GM18511 (cell line): ENCODE data around the gene SCGB1C2.

Experiments used
- ATAC-seq: cut with Tn5 transposase; IDR thresholded peaks from one replicate; pipeline ENCODE4 v1.9.1; 2021; ENCODE audit warnings: mild to moderate bottlenecking, moderate library complexity; ENCODE audit not compliant: unreplicated experiment

Gene SCGB1C2

DNA sequence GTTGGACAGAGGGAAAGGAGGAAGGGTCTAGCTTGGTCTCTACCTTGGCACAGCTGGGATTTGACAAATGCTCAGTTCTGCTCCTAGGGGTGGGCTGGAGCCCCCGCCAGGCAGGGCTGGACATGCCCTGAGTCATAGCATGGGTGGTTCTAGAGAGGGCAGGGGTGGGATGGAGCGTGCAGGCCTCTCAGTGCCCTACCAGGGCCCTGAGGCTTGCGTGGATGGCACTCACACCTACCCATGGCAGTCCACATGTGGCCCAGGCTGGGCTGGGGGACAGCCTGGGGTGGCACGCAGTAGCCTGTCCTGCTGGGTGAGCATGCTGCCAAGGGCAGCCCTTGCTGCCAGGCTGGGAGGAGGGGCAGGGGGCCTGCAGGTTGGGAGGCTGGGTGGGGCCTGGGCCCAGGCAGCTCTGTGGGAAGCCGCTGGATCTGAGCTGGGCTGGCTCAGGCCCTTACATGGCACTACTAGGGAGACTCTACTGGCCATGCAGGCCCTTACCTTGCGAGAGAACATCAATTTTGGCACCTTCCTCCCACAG, 32.8 kb downstream of the SCGB1C2 start:
- no peak for ATAC-seq

DNA sequence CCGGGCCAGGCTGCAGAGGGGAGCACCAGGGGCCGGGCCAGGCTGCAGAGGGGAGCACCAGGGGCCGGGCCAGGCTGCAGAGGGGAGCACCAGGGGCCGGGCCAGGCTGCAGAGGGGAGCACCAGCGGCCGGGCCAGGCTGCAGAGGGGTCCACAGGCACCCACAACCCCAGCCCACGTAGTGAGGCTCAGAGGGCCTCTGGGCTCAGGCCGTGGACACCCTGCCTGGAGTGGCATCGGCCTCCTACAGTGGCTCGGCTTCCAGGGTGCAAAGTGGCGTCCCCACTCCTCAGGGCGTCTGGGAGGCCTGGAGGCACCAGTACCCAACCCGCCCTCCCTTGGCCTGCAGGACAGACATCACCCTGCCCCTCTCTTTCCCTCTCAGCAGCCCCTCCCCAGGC, 34.5 kb downstream of the SCGB1C2 start:
- ATAC-seq, result no peak

DNA sequence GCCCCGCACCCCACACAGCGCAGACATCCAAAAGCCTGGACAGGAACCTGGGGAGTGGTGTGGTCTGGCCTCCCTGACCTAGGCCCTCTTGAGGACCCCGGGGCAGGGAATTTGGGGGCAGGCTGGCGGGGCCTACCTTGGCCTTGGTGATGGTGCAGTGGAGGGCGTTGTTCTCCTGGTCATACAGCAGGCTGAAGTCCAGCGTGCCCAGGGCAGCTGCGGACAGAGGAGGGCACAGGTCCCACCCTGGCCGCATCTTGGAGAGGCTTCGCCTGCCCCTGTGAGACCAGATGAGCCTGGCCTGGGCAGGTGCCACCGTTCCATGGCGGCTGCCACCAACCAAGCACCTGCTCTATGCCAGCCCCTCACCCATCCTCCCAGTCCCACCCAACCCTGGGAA, 35.0 kb downstream of the SCGB1C2 start:
- no peak for ATAC-seq

DNA sequence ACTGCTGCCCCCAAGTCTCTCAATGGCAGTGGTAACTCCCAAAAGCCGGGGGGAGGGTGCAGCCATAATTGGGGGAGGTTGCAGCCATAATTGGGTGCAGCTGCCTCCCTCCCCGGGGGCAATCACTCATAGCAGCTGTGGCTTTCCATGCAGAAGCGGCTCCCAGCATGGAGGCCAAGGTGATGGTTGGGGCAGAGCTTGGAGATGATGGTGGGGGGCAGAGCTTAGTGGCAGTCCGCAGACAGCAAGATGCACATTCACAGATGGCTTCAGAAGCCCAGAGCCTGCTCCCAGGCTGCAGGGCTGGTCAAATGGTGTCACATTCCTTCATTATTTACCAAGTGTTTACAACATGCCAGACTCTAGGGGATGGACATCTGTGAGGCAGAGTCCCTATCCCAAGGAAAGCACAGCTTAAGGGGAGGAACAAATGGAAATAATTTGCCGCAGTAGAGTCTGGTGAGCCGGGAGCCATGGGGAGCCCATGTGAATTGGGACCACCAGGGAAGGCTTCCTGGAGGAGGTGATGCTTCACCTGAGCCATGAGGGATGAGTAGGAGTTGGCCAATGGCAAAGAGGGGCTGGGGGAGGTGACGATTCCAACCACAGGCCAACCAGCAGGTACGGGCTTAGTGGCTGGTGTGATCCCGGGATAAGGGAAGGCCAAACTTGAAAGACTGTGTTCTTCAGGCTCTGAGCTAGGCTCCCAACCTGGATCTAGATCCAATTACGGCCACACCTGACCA, 36.0 kb downstream of the SCGB1C2 start:
- no peak for ATAC-seq

DNA sequence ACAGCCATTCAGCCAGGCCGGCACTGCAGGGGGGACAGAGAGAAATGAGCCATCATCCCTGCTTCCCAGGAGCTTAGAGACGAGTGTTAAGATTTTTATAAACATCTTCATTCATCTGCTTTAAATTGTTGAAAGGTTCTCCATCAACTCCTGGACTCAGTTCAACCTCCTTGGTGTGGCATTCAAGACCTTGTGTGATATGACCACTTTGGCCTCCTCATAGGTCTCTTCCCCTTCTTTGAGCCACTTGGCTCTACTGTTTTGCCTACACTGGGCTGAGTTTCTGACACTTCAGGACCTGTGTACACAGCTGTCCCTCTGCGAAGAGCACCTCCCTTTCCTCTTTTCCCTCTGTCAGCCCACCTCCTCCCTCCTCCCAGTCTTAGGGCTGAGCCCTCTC, 39.8 kb downstream of the SCGB1C2 start:
- no peak for ATAC-seq

DNA sequence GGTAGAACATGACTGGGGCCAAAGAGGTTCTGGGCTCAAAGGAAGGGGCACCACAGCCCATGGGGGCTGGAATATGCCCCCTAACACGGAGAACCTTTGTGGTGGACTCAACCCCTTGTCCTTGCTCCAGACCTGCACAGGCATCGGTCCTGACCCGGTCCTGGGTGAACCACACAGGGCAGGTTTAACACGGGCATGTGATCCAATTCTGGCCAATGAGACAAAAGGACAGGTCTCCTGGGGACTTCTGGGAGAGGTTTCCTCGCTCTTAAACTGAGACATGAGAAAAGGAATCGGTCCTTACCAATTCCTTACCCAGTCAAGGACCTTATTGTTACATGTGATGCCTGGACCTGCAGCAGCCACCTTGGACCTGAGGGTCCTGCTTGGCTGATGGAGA, 40.4 kb downstream of the SCGB1C2 start:
- ATAC-seq, result no peak

DNA sequence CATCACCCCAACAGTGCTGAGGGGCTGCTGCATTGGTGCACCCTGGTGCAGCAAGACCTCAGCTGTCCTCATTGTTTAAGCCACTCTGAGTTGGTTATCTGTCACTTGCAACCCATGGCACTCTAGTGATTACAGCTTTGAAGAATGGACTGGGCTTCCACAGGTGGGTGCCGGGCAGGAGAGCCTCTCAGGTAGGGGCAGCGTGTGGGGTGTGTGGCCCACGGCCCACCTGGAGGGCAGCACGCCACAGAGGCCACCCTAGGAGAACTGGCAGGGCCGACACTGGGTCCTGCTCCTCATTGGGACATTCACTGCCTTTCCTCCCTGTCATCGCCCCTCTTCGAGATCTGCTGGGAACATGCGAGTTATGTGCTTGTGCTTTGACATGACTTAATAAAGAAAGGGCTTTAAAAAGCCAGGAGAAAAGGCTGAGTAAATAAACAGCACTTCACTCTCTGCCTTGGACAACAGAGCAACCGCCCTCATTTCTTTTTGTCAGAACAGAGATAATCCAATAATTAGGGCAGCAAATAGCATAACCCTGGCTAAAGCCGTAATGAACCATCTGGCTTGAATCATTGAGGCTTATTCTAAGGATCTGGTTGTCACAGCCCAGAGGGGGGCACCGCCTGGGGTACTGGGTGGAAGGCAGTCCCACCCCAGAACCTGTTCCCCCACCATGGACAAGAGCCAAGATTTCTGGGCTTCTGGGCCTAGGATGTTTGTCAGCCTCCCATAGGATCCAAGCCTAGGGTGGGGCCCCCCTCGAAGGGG, 41.1 kb downstream of the SCGB1C2 start:
- no peak for ATAC-seq

DNA sequence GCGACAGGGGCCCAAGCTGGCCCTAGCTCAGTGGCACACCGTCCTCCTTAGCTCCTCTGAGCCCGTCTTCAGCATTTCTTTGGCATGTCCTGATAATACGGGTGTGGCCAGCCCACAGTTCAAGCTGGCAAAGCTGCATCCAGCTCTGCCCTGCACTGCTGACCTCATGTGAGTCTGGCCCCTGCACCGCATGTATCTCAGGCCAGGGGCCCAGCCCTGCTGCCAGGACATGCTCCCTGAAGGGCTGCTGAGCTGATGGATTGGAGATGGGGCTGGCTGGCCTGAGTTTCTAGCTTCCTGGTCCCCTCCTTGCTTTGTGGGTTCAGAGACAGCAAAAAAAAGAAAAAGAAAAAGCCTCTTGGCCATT, 41.7 kb downstream of the SCGB1C2 start:
- no peak for ATAC-seq

DNA sequence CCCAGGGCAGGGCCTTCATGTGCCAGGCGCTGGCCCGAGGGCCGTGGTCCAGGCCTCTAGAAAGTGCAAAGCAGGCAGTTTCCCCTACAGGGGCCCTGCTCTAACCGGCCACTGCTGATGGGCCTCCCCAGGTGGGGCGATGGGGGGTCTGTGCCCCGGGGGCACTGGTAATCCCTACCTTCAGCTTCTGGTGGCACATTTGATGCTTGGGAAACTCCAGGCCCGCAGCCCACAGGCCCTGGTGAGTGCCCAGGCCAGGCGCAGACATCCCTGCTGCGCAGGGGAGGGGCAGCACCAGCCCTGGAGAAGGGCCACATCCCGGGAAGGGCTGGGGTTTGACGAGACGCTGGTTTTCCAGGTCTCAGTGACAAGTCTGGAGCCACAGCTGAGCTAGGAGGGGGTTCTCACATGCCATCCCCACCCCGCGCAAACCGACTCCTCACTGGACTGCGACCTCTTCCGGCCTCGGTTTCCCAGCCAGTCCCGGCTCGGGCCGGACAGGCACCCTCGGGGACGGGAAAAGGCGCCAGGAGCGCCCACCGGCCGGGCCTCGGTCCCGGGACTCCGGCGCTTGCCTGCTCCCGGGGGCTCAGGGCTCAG, 42.5 kb downstream of the SCGB1C2 start:
- no peak for ATAC-seq

DNA sequence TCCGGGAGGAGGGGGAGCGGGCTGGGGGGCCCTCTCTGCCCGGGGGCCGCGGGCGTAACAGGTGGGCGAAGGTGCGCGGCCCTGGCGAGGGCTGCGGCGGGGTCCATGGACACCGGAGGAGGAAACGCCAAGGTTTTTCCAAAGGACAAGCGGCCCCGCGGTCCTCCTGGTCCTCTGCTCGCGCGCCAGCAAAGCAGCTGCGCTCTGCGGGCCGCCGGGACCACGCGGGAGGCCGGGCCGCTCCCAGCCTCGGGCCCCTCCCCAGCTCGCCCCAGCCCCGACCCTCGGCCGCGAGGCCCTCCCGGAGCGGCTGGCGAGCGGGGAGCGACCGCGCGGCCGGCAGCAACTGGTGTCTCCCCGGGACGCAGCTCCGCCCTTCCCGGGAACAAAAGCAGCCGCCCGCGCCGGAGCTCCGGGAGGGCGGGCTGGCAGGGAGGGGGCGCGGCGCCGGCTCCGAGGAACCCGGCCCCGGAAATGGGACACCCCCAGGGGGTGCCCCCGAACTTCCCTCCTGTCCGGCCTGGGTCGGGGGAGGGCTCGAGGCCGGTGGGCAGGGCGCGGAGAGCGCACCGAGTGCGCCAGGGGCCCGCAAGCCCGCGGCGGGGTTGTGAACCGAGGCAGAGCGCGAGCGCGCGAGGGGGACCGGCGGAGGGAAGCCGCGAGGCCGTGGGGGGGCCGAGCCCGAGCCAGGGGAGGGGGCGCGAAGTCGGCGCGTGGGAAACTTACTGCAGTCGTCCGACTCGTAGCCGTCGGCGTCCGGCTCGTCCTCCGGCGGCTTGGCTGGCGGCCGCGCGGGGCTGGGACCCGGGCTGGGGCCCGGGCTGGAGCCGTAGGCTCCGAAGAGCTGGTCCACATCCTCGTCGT, 43.2 kb downstream of the SCGB1C2 start:
- ATAC-seq, result no peak

DNA sequence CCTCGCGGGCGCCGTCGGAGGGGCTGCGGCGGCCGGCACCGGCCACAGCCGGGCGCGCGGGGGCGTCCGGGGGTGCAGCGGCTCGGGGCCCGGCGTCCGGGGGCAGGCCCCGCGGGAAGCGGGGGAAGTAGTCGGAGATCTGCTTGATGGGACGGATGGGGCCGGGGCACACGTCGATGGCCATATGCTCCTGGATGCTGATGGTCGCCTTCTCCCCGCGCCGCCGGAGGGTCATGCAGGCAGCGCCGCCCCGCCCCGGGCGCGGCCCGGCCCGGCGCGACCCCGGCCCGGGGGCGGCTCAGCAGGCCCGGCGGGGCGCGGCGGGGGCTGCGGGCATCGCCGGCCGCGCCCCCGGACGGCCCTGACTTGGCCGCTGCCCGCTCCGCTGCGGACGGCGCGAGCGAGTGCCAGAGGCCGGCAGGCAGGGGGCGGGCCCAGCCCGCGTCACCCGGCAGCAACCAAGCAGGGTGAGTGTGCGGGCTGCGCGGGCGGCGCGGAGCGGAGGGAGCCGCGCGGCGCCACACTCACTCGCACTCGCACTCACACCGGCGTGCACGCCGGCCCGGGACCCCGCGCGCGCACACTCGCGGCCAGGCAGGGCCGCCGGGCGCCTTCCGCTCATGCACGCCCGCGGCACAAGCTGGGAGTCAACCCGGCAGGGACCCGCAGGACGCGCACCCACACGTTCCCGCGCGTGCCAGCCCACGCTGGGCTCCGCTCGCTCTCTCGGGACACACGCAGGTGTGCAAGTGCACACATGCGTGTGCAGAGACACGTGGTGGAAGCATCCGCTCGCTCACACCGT, 44.1 kb downstream of the SCGB1C2 start, which contains the start of gene DOC2B:
Gene DOC2B, minus strand, starts transcription at position 406 of the 805 bp plus-strand sequence. Its CDS starts 171 bp downstream, at position 235.
- ATAC-seq, result no peak

DNA sequence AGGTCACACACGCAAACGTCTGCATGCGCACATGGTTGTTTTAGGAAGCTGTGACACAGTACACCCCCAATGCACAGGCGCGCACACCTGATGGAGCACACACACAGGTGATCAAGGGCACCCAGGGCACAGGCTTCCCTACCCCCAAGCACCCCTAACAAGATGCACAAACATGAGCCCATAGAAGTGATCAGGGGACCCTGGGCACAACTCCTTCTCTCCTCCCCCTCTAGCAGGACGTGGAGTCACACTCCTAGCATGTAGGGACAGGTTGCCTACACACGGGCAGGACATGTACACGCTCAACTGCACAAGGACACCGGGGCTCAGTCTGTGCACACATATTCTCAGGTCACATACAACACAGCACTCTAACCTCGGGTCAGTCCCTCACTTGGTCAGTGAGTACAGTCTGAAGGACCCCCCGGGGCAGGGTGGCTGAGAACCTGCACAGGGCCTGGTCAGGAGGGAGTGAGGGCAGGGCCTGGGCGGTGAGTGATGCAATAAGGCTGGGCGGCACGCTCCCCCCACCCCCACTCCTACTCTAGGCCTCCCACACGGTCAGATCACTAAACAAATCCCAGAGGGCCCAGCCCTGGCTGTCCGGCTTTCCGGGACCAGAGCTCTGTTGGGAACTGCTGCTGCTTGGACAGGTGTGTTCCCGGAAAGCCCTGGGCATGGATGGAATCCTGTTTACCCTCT, 44.8 kb downstream of the SCGB1C2 start:
- no peak for ATAC-seq

DNA sequence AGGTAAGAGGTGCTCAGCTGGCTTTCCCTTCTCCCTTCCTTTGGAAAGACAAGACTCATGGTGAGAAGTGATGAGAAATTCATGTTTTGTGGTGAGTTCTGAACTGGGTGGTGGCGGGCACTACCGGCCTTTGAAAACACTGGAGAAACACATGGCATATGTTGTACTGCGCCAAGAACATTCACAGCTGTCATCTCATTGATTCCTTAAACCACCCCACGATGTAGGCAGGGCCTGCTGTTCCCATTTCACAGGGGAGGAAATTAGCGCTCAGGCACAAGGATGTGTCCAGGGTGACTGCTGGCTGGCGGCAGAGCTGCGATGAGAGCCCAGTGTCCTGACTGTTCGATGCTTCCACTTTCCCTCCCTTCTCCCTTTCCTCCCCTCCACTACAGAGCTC, 45.7 kb downstream of the SCGB1C2 start:
- ATAC-seq, result no peak

DNA sequence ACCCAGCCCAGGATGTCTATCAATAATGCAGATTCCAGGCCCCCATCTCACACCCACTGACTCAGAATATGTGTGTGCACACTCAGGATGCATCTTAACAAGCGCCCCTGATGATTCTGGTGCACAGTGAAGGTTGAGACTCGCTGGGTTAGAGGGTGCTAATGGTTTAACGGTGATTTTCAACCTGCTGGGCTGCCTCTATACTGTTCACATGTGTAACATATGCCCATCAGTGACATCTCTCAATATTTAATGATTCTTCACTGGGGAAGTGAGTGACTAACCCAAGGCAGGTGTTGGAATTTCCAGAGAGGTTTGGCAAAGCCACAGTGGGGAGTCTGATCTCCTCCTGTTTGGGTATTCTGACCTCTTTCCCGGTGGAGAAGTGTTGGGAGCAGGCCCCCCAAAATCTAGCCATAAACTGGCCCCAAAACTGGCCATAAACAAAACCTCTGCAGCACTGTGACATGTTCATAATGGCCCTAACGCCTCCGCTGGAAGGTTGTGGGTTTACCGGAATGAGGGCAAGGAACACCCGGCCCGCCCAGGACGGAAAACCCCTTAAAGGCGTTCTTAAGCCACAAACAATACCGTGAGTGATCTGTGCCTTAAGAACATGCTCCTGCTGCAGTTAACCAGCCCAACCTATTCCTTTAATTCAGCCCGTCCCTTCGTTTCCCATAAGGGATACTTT, 48.2 kb downstream of the SCGB1C2 start:
- no peak for ATAC-seq

DNA sequence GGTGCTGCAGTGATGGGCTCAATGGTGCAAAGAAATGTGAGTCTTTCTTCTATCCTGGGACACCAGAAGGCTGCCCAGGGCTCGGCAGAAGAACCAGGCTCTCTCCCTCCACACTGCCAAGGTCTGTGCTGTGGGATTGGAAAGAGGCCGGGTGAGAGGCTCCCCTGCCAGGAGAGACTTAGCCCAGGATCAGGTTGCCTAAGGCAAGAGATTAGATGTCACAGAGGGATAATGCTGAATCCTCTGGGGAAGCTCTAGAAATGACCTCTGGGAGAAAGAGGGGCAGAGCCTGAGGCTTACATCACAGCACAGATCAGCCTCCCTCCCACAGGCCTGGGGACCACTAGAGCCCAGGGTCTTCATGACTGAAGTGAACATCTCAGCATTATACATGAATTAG, 49.8 kb downstream of the SCGB1C2 start:
- no peak for ATAC-seq
